Activated CD4-positive, alpha-beta T cell treated with anti-CD3 and anti-CD28 coated beads, Interleukin-2, amount 50 U/mL, for 48 hours (primary cell): ENCODE results near the gene SP6.

Experiments
- DNase-seq, 2 experiments: peaks; one replicate each; pipeline ENCODE4 v3.0.0-alpha.2; 2020

Gene SP6

DNA sequence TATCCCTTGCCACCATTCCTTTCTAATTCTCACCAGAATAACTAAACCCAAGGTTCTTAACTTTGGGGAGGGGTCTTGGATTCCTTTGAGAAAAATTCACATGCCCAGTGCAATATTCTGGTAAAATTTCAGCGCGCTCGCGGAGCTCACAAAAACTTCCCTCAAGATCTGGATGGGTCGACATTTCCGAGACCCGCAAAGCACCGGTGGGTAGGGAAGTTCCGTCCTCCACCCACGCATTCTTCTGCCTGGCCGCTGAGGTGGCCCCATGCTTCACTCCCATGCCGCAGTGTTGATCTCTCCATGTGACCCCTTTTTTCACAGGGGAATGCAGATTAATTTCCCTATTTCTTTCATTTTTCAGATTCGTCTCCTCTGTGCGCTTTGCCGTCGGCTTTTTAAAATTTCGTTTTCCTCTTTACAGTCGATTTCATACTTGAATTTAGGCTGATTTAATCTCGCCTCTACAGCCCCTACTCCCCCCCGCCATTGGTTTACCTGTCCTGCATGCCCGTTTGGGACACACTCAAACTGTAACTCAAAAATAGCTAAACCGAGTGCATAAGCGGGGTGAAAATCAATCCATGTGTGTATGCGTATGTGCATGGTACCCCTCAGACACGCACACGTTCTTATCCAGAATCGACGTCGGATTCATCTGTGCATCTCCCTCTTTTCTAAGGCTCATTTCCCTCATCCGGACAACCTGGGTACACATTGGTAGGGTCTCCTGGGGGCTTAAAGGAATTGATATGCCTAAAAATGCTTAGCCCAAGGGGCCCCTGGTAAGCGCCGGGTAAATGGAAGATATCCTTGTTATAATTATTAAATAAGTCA is 1.4 kb upstream of the SP6 start:
- no peak for DNase-seq

DNA sequence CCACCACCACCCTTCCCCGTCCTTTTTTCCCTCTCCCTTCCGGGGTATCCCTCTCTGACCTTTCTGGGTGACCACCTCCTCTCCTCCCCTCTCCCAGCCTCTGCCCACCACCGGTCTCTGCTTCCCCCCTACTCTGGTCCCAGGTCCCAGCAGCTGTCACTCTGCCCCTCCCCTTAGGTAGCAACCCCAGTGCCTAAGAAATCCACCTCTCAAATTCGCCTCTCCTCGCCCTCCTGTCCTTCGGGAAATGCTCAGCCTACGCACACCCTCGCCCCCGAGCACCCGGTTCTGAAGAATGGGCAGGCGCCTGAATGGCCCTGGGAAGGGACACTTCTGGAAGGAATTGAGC is 775 bp upstream of the SP6 start:
- DNase-seq: no peak

DNA sequence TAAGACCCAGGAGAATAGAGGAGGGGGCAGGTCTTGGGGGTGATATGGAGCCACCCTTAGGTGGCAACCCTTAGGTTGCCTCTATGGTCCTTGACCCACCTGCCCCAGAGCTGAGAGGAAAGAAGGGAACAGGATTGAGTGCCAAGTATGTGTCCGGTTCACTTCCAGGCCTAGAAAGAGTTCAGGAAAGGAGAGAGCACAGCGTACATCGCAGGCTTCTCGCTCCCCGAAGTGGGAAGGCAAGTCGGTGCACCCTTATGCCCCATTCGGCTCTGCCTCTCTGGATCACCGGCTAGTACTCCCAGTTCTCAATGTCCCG is 631 bp downstream of the SP6 start:
- DNase-seq: no peak

DNA sequence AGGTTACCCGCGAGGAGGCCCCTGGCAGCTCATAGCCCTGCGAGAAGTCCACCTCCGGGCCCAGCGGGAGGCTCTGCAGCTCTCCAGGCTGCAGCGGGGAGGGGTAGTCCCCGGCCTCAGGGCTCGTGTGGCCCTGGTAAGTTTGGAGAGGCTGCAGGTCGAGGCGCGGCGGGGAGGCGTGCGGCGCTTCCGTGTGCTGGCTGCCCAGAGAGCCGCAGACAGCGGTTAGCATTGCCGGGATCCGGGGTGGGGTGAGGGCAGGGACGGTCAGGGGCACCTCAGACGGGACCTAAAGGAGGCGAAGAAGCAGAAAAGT is 2.8 kb downstream of the SP6 start:
- DNase-seq: no peak

DNA sequence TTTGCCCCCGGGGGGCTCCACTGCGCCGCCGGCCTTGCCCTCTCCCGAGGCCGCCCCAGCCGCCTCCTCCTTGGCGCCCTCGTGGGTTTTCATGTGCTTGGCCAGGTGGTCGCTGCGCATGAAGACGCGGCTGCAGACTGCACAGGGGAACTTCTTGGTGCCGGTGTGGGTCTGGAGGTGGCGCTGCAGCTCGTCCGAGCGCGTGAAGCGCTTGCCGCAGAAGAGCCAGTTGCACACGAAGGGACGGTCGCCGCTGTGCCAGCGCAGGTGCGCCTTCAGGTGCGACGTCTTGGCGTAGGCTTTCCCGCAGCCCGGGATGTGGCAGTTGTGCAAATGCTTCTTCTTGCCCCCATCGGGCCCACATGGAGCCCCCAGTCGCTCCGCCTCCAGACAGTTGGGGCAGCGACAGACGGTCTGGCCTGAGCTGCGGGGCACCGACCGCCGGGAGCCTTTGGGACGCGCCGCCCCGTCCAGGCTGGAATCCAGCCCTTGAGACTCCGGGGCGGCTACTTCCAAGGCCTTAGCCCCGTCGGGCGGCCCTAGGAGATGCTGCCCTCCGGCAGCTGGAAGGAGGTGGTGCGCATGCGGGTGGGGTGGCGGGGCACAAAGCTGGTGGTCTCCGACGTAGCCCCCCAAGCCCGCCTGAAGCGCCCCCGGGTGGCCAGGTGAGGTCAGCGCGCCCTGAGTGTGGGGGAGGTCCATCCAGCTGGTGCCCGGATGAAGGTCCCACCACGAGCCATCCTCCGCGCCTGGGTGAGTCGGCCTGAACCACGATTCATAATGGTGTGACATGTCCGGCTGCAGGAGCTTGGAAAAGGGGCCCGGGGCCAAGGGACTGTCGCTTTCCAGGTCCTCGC is 3.4 kb downstream of the SP6 start:
- DNase-seq: no peak

DNA sequence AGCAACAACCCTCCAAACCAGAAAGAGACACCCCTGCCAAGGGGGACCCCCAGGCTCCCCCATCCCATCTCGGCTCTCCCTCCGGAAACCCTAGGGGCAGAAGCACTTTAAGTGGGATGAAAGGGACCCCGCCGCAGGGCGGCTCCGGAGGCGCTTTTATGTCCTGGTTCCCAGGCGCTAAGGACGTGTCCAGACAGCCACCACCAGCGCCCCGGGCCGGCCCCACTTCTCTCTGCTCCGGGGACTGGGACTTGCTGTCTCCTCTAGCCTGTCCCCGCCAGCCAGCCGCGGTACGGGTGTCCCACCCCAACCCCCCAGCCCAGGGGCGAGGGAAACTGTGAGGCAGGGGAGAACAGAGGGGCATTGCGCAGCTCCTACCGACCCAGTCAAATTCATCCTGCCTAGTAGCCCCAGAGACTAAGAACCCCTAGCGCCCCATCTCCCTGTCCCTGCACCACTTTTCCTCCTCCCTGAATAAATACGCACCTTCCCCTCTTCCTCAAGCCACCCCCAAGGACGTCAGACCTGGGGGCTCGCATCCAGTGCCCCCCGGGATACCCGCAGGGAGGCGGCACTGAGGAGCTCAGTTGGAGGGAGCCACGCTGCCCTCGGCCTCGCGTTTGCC is 4.1 kb downstream of the SP6 start:
- DNase-seq: no peak

DNA sequence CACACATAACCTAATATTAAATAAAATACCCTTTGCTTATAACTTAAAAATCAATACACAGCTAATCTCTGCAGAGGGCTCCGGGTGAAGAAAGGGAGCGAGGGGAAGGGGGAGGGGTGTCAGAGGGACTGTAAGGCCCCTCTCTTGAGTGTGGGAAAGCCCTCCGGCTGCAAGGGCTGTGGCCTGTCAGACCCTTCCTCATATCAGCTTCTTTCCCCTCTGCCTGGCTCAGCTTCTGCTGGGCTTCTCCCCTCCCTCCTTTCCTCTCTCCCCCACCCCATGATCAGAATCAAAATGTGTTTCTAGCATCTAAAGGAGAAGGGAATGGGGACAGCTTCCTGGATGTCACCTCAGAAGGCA is 5.3 kb downstream of the SP6 start:
- DNase-seq: no peak

DNA sequence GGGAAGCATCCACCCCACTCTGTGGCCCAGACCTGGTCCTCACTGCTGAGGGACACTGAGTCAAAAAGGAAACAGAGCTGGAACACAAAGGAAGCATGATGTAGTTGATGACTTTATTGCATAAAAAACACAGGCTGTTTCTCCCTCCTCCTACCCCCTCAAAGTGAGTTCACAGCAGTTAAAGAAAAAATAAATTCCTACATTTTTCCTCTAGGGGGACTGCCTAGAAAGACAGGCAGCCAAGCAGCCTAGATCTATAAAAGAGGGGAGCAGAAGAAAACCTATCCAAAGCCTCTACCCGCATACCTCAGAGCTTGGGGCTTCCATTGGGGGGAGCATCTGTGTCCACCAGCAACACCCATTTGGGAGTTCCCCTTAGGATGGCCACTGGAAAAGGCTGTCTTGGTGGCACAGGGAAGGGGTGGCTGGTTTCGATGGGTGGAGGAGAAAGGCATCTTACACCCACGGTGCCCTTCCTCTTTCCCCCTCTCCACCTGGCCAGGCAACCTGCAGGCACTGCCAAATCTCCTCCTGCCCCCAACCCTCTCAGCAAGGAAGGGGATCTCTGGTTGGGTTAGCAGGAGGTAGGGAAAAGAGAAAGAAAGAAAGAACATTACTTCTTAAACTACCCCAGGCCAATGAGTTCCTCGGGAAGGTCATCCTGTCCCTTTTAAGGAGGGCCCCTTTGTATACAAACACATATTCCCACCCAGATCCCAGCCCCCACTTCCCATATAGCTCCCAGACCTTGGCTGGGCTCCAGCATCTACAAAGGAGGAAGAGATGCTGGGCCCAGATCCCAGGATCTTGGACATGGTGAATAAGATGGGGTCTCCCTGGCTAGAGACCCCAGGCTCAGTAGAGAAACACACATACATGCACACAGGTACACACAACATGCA is 5.9 kb downstream of the SP6 start:
- DNase-seq: no peak

DNA sequence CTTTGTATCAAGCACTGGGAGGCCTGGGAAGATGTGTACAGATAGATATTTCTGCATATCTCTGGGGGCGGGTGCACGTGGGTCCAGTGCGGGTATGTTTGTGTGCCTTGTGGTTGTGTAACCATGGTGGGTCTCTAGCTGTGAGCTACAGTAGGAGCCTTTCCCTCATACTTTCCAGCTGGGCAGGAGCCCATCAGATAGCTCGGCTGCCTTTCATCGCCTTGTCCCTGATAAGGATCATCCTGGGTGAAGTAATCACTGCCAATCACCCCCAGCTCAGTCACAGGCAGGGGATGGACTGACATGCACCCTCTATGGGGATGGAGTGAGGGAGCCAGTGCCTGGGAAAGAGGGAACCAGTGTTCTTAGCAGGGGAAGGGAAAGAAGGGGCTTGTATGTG is 6.7 kb downstream of the SP6 start:
- no peak for DNase-seq

DNA sequence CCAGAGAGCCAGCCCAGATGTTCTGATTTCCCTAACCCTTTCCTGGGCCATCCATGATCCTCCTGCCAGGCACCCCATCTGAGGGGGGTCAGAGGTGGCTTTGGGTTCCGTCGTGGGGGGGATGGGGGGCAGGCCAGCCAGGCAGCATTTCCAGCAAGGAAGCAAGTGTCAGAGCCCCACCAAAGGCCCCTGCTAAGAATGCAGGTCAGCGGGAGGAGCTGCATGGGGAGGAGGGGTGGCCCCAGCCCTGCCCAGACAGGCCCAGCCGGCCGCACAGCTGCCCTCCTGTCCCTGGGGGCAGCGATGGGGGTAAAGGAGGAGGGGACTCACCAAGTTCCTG is 7.6 kb downstream of the SP6 start:
- DNase-seq: no peak

DNA sequence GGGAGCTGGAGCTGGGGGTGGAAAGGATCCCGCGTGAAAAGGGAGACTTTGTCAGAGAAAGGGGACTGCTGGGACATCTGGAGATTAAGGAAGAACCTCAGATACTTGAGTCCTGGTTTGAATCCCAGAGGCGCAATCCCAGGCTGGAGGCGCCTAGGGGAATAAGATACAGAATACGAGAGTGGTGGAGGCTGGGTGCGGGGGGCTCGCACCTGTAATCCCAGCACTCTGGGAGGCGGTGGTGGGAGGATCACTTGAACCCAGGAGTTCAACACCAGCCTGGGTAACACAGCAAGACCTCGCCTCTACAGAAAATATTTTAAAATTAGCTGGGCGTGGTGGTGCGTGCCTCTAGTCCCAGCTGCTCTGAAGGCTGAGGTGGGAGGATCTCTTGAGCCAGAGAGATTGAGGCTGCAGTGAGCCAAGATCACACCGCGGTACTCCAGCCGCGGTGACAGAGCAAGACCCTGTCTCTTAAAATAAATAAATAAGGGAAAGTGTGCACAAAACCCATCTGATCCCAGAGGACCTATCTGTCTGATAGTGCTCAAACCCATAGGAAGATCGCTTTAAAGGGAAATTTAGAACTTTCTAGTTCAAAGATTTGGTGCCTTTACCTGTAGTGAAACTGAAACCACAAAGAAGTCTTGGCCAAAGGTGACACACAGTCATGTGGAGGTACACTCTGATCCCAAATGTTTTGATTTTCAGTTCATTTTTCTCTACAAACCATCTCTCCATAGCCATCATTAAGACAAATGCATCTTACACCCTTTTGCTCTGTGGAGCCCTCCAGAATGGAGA is 9.3 kb downstream of the SP6 start:
- no peak for DNase-seq

DNA sequence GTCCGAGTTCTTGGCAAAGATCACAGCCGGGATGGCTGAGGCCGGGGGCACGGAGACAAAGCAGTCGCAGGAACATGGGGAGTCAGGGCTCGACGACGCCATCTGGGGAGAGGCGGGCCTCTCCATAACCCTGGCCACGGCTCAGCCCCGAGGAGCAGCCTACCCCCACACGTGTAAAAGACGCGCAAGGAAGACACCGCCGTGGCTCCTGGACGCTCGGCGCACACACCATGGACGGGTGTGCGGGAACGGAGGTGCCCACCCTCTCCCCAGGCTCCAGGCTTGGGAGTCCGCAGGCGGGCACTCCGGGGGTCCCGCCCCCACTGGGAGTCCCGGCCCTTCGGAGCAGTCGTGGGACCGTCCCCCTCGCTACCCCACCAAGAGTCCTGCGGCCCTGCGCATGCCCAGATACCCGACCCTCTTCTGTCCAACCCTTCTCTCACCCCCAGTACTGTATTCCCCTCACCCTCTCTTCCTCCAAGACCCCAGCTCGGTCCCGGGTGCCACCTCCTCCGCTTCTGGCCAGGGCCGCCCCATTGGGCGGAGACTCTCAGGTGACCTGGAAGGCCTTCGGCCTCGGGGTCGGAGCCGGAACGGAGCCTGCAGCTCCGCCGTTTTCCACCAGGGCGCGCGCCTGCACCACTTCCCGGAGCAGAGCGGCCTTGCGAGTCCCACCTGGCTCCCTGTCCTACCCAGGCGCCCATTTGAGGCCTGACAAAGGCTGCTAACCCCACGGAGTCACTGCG is 10.0 kb downstream of the SP6 start, which contains the start of gene SCRN2:
SCRN2 (minus strand) TSS at position 532 of the 746 bp plus-strand sequence; CDS start at position 102, 430 bp downstream.
- DNase-seq: peak; percentile 94 to 95

DNA sequence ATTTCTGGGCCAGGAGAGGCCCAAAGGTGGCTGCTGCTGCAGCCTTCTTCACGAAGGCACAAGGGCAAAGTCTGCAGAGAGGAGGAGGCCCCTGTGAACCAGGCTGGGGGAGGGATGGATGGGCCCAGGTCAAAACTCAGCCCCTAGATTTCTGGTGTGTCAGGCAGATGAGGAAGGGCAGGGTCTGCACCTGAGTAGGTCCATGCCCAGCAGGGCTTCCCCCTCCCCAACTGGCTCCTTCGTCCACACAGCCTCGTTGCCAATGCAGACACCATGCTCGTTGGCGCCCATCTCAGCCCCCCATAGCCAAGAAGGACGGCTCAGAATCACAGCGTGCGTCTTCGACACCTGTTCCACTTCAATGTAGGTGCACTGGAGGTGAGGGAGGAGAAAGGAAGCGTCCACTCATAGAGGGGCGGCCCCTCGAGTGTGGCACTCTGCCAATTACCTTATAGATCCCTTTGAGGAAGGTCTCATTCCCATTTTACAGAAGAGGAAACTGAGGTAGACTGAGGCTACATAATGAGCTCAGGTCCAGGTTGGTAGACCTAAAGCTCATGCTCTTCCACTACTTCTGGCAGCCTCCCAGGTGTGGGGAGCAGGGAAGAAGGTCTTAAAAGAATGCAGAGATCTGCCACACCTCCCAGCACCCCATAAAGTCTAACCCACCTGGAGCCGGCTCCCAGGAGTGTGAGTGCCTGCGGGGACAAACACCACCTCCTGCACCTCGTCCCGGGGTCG is 10.8 kb downstream of the SP6 start:
- DNase-seq: no peak

DNA sequence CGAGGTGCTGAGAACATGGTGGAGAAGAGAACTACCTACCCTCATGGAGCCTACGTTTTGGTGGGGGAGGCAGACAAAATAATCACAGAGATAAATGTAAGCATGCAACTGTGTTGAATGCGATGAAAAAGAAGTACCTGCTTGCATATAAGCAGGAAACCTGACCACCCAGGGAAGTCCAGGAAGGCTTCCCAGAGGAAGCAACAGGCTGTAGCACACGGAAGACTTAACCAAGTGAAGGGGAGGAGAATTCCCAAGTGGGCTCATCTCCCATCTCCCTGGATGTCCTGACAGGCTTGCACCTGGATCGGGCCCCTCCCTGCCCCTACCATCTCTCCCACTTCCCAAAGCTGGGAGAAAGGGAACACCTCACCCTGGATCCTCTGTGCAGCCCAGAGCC is 11.9 kb downstream of the SP6 start:
- DNase-seq: no peak

DNA sequence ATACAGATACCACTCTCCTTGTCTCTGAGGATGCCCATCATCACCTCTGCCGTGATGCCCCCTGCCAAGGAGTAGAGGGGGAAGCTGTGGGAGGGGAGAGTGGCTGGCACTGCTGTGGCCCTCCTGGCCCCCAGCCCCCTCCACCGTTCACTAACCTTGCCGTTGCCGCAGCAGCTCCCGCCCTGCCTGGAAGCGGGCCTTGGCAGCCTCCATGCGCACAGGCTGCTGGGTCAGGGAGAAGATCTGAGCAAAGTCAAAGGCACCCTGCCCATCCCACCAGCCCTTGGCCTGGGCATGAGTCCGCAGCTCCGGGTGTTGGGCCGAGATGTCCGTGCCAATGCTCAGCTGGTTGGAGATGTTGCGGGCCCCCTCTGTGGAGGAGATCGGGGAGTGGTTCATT is 12.3 kb downstream of the SP6 start:
- DNase-seq: no peak

DNA sequence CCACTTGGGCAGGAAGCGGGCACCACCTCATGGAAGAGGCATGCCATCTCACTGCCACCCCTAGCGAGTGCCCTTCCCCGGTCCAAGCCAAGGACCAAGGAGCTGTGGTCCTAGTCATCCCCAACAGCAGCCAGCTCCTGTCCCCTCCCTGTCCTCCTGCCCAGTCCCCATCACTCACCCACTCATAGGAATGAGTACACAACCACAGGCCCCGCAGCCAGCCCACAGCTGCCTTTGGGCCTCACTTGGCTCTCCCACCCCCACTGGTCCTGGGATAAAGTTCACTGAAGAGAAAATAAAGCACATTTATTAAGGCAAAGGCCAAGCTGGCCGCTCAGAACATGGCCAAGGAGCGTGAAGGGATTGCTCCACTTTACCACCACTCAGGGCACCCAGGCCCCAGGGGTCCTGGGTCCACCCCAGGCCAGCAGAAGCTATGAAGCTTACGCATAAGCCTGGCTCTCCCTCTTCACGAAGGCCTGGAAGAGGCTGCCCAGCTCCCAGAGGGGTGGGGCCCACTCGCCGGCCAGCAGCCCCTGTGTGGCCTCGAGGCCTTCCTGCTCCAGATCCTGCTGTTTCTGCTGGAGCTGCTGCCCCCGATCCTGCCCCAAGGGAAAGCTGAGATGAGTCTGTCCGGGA is 13.4 kb downstream of the SP6 start:
- no peak for DNase-seq

DNA sequence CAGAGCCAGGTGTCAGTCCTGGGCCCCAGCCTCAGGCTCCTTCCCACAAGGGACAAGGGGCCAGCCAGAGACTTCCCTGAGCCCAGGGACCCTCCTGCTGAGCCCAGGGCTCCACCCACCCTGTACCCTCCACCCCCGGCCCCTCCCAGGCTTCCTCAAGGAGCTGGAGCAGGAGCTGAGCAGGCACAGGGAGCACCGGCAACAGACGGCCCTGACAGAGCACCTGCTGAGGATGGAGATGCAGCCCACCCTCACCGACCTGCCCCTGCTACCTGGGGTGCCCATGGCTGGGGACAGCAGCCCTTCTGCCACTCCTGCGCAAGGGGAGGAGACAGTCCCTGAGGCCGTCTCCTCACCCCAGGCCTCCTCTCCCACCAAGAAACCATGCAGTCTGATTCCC is 14.4 kb downstream of the SP6 start:
- no peak for DNase-seq

DNA sequence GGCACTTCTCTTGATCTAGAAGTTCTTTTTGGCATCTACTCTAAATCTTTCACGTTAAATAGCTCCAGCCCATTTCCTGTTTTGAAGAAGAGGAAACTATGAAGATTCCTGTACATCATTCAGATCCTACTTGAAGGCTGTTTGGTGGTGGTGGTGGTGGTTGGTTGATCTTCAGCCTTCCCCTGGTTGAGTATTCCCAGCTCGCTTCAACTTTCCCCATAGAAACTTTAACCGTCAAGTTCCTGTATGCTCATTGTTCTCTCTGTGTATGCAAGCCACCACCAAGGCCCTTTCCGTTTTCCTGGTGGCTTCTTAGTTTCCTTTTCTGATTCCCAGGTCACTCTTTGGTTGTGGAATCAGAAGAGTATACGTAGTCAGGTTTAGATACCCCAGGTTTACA is 16.2 kb downstream of the SP6 start:
- no peak for DNase-seq

DNA sequence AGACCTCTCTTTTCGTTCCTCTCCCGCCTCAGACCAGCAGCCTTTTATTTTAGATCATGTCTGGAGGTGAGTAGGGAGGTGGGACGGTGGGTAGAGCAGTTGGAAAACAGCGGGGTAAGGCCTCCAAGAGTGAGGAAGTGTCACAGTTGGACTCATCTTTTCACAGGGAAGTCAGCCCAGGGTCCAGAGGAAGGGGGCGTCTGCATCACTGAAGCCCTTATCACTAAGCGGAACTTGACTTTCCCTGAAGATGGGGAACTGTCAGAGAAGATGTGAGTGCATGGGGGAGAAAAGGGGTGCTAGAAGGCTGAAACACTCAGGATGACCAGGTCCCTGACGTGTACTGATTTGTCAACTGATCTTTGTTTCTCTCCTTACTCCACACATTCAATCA is 19.0 kb downstream of the SP6 start:
- DNase-seq: no peak
